Trophoblast cell (in vitro differentiated cells and primary cell): ENCODE measurements around the gene KCTD15.

Source experiments
- DNase-seq, 2 donors: peaks; one replicate each; pipeline ENCODE4 v3.0.0-alpha.2; 2016
- H2AFZ ChIP-seq: 2 replicates; pipeline ENCODE4 v1.6.1; 2013; ENCODE audit warnings: low read length, moderate library complexity, mild to moderate bottlenecking; ENCODE audit not compliant: insufficient read depth, poor library complexity
- H2AK5ac ChIP-seq: 2 replicates; pipeline ENCODE4 v1.6.1; 2013; ENCODE audit warnings: mild to moderate bottlenecking, low read length
- H2BK120ac ChIP-seq: 2 replicates; pipeline ENCODE4 v1.6.1; 2013; ENCODE audit warnings: low read length, mild to moderate bottlenecking, moderate library complexity; ENCODE audit not compliant: insufficient read depth, poor library complexity
- H2BK12ac ChIP-seq: 2 replicates; pipeline ENCODE4 v1.6.1; 2013; ENCODE audit warnings: mild to moderate bottlenecking, low read length, moderate library complexity
- H2BK5ac ChIP-seq: 2 replicates; pipeline ENCODE4 v1.6.1; 2013; ENCODE audit warnings: low read length, low read depth, moderate library complexity, mild to moderate bottlenecking; ENCODE audit not compliant: poor library complexity
- H3K14ac ChIP-seq: 2 replicates; pipeline ENCODE4 v1.6.1; 2013; ENCODE audit warnings: mild to moderate bottlenecking, low read length
- H3K18ac ChIP-seq: 2 replicates; pipeline ENCODE4 v1.6.1; 2013; ENCODE audit warnings: mild to moderate bottlenecking, low read length
- H3K23ac ChIP-seq: 2 replicates; pipeline ENCODE4 v1.6.1; 2013; ENCODE audit warnings: low read length
- H3K27ac ChIP-seq: 2 replicates; pipeline ENCODE4 v1.5.1; 2013; ENCODE audit warnings: low read depth, mild to moderate bottlenecking, inconsistent platforms, low read length, moderate library complexity
- H3K27me3 ChIP-seq: 2 replicates; pipeline ENCODE4 v1.6.1; 2013; ENCODE audit warnings: inconsistent platforms, mild to moderate bottlenecking, low read length, moderate library complexity; ENCODE audit not compliant: insufficient read depth
- H3K36me3 ChIP-seq, 2 experiments: 1 replicate in 1 of 2; 2 replicates in 1 of 2; pipeline ENCODE4 v1.6.1; 2013; ENCODE audit warnings: low read length in 2 of 2, mild to moderate bottlenecking in 2 of 2, moderate library complexity in 1 of 2; ENCODE audit not compliant: insufficient read depth in 2 of 2, control insufficient read depth in 1 of 2
- H3K4ac ChIP-seq: 2 replicates; pipeline ENCODE4 v1.6.1; 2013; ENCODE audit warnings: low read depth, mild to moderate bottlenecking, low read length, moderate library complexity
- H3K4me1 ChIP-seq, 2 experiments: 1 replicate in 1 of 2; 2 replicates in 1 of 2; pipeline ENCODE4 v1.6.1; 2013; ENCODE audit warnings: low read length in 2 of 2, mild to moderate bottlenecking in 2 of 2, moderate library complexity in 1 of 2; ENCODE audit not compliant: insufficient read depth in 2 of 2, control insufficient read depth in 1 of 2
- H3K4me2 ChIP-seq: 2 replicates; pipeline ENCODE4 v1.6.1; 2013; ENCODE audit warnings: inconsistent platforms, mild to moderate bottlenecking, low read length, moderate library complexity
- H3K4me3 ChIP-seq: 2 replicates; pipeline ENCODE4 v1.5.1; 2013; ENCODE audit warnings: mild to moderate bottlenecking, low read depth, low read length, inconsistent platforms
- H3K79me1 ChIP-seq: one replicate; pipeline ENCODE4 v1.6.1; 2013; ENCODE audit warnings: low read length
- H3K79me2 ChIP-seq: 2 replicates; pipeline ENCODE4 v1.6.1; 2013; ENCODE audit warnings: low read length, mild to moderate bottlenecking; ENCODE audit not compliant: control insufficient read depth, insufficient read depth, poor library complexity
- H3K9ac ChIP-seq: 2 replicates; pipeline ENCODE4 v1.6.1; 2013; ENCODE audit warnings: mild to moderate bottlenecking, low read length
- H3K9me3 ChIP-seq: 2 replicates; pipeline ENCODE4 v1.6.1; 2013; ENCODE audit warnings: low read depth, mild to moderate bottlenecking, control low read depth, inconsistent platforms, low read length; ENCODE audit not compliant: insufficient read depth
- H4K12ac ChIP-seq: 2 replicates; pipeline ENCODE4 v1.6.1; 2013; ENCODE audit warnings: low read depth, mild to moderate bottlenecking, low read length, moderate library complexity
- H4K8ac ChIP-seq: 2 replicates; pipeline ENCODE4 v1.6.1; 2013; ENCODE audit warnings: low read depth, mild to moderate bottlenecking, low read length, moderate library complexity
- H4K91ac ChIP-seq: one replicate; pipeline ENCODE4 v1.6.1; 2013; ENCODE audit warnings: low read depth, mild to moderate bottlenecking, low read length, moderate library complexity
- WGBS: extraction: QIAGEN DNeasy Blood & Tissue Kit; methylation state at CpG from one replicate; pipeline ENCODE4 v1.1.7; 2013; ENCODE audit warnings: missing lambda C conversion rate; ENCODE audit not compliant: insufficient read length, insufficient coverage; ENCODE audit errors: extremely low coverage; 5-methylcytosine and 5-hydroxymethylcytosine counted together

KCTD15 gene

DNA sequence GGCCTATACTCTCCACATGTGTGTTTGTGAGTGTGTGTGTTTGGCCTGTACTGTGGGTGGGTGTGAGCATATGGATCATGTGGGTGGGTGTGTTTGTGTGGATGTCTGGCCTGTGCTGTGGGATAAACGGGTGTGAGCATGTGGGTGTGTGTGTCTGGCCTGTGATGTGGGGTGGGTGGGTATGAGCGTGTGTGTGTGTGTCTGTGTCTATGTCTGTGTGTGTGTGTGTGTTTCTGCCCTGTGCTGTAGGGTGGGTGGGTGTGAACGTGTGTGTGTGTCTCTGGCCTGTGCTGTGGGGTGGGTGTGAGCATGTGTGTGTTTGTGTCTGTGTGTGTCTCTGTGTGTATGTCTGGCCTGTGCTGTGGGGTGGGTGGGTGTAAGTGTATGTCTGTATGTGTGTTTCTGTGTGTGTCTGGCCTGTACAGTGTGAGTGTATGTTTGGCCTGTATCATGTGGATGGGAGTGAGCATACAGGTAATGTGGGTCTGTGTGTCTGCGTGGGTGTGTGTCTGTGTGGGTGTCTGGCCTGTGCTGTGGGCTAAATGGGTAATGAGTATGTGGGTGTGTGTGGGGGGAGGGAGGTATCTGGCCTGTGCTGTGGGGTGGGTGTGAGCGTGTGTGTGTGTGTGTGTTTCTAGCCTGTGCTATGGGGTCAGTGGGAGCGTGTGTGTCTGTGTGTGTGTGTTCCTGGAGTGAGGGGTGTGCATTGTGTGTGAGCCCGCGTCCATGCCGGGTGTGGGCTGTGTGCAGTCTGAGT, 20.8 kb upstream of the KCTD15 start:
- H4K91ac ChIP-seq, result no peak overlapping the region
- H3K4me3 ChIP-seq, result no peak overlapping the region
- WGBS, result no CpG with 5 or more reads among the region's 9 CpGs

DNA sequence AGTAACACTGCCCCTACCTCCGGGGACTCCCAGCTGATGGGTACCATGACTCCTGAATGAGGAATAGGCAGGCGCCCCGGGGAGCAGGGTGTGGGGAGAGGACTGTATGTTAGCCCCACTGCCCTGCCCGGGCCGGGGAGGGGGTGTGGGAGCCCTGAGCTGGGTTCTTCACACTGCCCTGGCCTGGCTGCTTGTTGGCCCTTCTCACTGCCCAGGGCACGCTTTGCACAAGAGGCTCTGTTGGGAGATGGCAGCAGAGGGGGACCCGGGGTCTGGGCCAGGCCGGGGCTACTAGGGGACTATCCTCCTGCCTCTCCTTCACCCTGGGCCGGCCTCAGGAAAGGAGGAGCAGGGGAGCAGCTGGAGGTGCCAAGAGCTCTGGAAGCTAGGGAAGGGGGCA, 19.3 kb upstream of the KCTD15 start:
- H3K9ac ChIP-seq, result no peak overlapping the region
- peaks cover 3 to 5% of the 10 kb centered on the region in 2 experiments for H3K4me1 ChIP-seq
- no peaks in the 10 kb centered on the region for H3K79me1 ChIP-seq

More for the DNA sequence above, 20.8 kb upstream of the KCTD15 start:
- H2AK5ac ChIP-seq, result no peak overlapping the region
- no peak overlapping the region for H2BK120ac ChIP-seq
- no peaks in the 10 kb centered on the region for H3K79me2 ChIP-seq
- peaks cover 5% of the 10 kb centered on the region for H3K9me3 ChIP-seq
- H3K4ac ChIP-seq, result no peak overlapping the region
- DNase-seq, result no peak
- no peak overlapping the region for H3K27ac ChIP-seq
- H3K23ac ChIP-seq, result no peak overlapping the region
- H3K4me1 ChIP-seq, result peaks cover 3 to 5% of the 10 kb centered on the region in 2 experiments
- no peak overlapping the region for H3K4me2 ChIP-seq
- no peaks in the 10 kb centered on the region for H3K27me3 ChIP-seq
- H3K9ac ChIP-seq, result no peak overlapping the region
- no peaks in the 10 kb centered on the region for H3K36me3 ChIP-seq
- H4K12ac ChIP-seq, result no peak overlapping the region
- no peak overlapping the region for H2BK12ac ChIP-seq
- H3K14ac ChIP-seq, result no peak overlapping the region
- no peak overlapping the region for H3K18ac ChIP-seq
- no peak overlapping the region for H4K8ac ChIP-seq
- H3K79me1 ChIP-seq, result no peaks in the 10 kb centered on the region
- no peak overlapping the region for H2AFZ ChIP-seq
- no peak overlapping the region for H2BK5ac ChIP-seq

DNA sequence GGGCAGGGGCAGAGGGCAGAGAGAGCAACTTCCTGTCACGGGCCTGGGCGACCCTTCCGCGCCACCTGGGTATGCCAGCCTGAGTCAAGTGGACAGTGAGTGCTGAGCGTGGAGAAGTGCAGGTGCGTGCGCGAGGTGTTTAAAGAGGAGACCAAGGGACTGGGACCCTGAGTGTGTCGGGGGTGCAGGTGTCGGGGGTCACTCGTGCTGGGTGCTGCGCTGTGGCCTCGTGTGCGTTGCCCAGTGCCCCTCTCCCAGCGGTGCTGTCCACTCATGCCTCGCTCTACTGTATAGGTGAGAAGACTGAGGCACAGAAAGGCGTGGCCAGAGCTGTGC, 18.9 kb upstream of the KCTD15 start:
- H3K9ac ChIP-seq, result no peak overlapping the region
- no CpG with 5 or more reads among the region's 17 CpGs for WGBS

More for the DNA sequence above, 19.3 kb upstream of the KCTD15 start:
- no peak overlapping the region for H2BK5ac ChIP-seq
- H3K4me2 ChIP-seq, result no peak overlapping the region
- no peak overlapping the region for H2AFZ ChIP-seq
- H4K12ac ChIP-seq, result no peak overlapping the region
- no peaks in the 10 kb centered on the region for H3K27me3 ChIP-seq
- H3K79me2 ChIP-seq, result no peaks in the 10 kb centered on the region
- H3K4ac ChIP-seq, result no peak overlapping the region
- WGBS, result no CpG with 5 or more reads among the region's 9 CpGs
- H2BK120ac ChIP-seq, result no peak overlapping the region
- H2BK12ac ChIP-seq, result no peak overlapping the region
- H4K8ac ChIP-seq, result no peak overlapping the region
- H3K23ac ChIP-seq, result no peak overlapping the region
- H3K18ac ChIP-seq, result no peak overlapping the region
- no peak overlapping the region for H3K14ac ChIP-seq
- peaks cover 5% of the 10 kb centered on the region for H3K9me3 ChIP-seq
- no peak overlapping the region for H4K91ac ChIP-seq
- H2AK5ac ChIP-seq, result no peak overlapping the region
- H3K36me3 ChIP-seq, result no peaks in the 10 kb centered on the region
- H3K4me3 ChIP-seq, result no peak overlapping the region
- no peak overlapping the region for H3K27ac ChIP-seq
- DNase-seq, result no peak

GRCh38 chr19:33778089-33778791, 18.4 kb upstream of the KCTD15 start:
- no peak overlapping the region for H4K12ac ChIP-seq
- no peak overlapping the region for H3K14ac ChIP-seq
- peak overlapping the region; percentile 37 for H2AFZ ChIP-seq
- no CpG with 5 or more reads among the region's 49 CpGs for WGBS
- H3K23ac ChIP-seq, result no peak overlapping the region
- H3K9ac ChIP-seq, result no peak overlapping the region
- no peak overlapping the region for H2BK120ac ChIP-seq
- H3K4me2 ChIP-seq, result peak overlapping the region; percentile 40
- no peak overlapping the region for H4K91ac ChIP-seq
- no peak overlapping the region for H4K8ac ChIP-seq
- H3K4me3 ChIP-seq, result peak overlapping the region; percentile 2
- no peak overlapping the region for H3K4ac ChIP-seq
- H3K79me2 ChIP-seq, result no peaks in the 10 kb centered on the region
- H3K27ac ChIP-seq, result no peak overlapping the region
- DNase-seq, result peak; percentile 72 to 91
- no peaks in the 10 kb centered on the region for H3K27me3 ChIP-seq
- no peaks in the 10 kb centered on the region for H3K79me1 ChIP-seq
- H3K36me3 ChIP-seq, result no peaks in the 10 kb centered on the region
- H2BK5ac ChIP-seq, result no peak overlapping the region
- H3K18ac ChIP-seq, result no peak overlapping the region
- H3K4me1 ChIP-seq, result peaks cover 3 to 5% of the 10 kb centered on the region in 2 experiments
- H2AK5ac ChIP-seq, result no peak overlapping the region
- peaks cover 5% of the 10 kb centered on the region for H3K9me3 ChIP-seq
- no peak overlapping the region for H2BK12ac ChIP-seq

More for the DNA sequence above, 18.9 kb upstream of the KCTD15 start:
- Histone ChIP-seq H4K12ac (no peak overlapping the region), H3K18ac (no peak overlapping the region), H3K27ac (no peak overlapping the region), H2BK120ac (no peak overlapping the region), H2AK5ac (no peak overlapping the region), H3K9me3 (peaks cover 5% of the 10 kb centered on the region), H3K23ac (no peak overlapping the region), H2BK12ac (no peak overlapping the region), H3K27me3 (no peaks in the 10 kb centered on the region), H3K4me3 (no peak overlapping the region), H2AFZ (no peak overlapping the region), H2BK5ac (no peak overlapping the region), H3K14ac (no peak overlapping the region), H4K8ac (no peak overlapping the region), H3K36me3 (no peaks in the 10 kb centered on the region), H3K79me2 (no peaks in the 10 kb centered on the region), H3K4me1 (peaks cover 3 to 5% of the 10 kb centered on the region in 2 experiments), H3K79me1 (no peaks in the 10 kb centered on the region), H4K91ac (no peak overlapping the region), H3K4ac (no peak overlapping the region), H3K4me2 (no peak overlapping the region)
- no peak for DNase-seq
